HG02973 (cell line): ENCODE results near the gene CTDP1.
"Not testable (repeated sequence)": the region's sequence is repeated elsewhere in the genome, so short reads cannot be mapped to it uniquely, and the experiment has no call there.

ENCODE experiments used
- ATAC-seq: cut with Tn5 transposase; IDR thresholded peaks from one replicate; pipeline ENCODE4 v1.9.1; 2021; ENCODE audit warnings: moderate library complexity; ENCODE audit not compliant: unreplicated experiment

The CTDP1 gene

DNA sequence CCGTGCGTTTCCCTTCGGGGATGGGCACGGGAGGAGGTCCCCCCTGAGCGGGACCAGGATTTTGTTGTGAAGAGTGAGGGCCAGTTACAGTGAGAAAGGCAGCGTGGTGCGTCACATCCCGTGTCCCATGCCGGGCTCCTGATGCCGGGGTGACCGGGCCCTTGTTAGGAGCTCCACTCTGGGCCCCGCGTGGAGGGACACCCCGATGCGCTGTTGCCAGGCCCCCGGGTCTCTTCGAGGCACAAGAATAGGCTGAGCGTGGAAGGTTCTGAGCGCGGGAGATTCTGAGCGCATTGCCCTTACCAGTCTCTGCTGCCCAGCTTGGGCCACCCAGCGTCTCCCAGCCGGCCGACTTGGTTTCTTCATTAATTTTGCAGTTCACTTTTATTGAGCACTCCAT is 17.6 kb downstream of the CTDP1 start:
- no peak for ATAC-seq

GRCh38 chr18:79697976-79698375 is 18.4 kb downstream of the CTDP1 start:
- ATAC-seq: no peak

- no peak for ATAC-seq
Observed at GRCh38 chr18:79698668-79699335, 19.2 kb downstream of the CTDP1 start.

GRCh38 chr18:79699653-79700052 is 20.1 kb downstream of the CTDP1 start:
- no peak for ATAC-seq

DNA sequence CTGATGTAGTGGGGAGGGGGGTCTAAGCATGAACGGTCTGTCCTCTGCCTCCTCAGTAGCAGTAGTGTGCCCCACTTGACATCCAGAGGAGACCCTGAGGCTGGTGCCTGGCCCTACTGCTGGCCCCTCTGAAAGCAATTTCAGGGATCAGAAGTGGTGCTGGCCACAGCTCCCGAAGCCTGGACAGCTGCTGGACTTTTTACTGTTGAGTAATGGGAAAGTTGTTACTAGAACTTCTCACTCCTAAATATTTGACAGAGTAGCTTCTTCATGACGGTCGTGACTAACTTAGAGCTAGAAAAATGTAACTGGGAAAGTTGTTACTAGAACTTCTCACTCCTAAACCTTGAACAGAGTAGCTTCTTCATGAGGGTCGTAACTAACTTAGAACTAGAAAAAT is 23.3 kb downstream of the CTDP1 start:
- no peak for ATAC-seq

- ATAC-seq: no peak
Observed at GRCh38 chr18:79704631-79705030, 25.0 kb downstream of the CTDP1 start.

- no peak for ATAC-seq
Observed at GRCh38 chr18:79705272-79705671, 25.7 kb downstream of the CTDP1 start.

DNA sequence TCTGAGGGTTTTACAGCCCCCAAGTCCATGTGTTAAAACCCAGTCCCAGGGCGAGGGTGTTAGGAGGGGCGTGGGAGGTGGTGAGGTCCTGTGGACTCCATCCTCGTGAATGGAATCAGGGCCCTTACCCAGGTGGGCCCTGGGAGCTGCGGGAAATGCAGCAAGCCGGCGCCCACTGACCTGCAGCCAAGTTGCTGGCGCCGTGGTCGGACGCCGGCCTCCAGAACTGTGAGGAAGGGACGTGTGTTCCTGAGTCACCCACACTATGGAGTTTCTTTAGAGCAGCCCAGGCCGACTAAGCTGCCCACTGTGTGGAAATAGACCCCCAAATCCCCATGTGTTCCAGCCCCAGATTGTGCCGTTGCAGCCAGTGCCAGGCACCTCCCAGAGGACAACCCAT is 26.4 kb downstream of the CTDP1 start:
- no peak for ATAC-seq

DNA sequence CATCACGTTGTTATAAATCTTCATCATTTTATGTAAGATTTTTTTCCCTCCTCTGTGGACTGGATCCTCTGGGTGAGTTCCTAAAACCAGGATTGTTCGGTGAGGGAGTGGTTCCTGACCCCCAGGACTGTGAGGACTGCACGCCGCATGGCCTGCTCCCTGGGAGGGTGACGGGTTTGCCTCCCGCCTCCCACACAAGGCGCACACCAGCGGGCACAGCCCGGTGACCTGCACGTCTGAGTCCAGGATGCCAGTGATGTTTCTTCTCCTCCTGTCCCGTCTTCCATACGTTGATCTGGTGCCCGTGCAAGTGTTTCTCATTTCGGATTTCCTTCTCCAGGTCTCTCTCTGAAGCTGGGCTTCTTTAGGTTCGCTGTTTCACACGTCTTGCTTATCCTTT is 27.1 kb downstream of the CTDP1 start:
- no peak for ATAC-seq

DNA sequence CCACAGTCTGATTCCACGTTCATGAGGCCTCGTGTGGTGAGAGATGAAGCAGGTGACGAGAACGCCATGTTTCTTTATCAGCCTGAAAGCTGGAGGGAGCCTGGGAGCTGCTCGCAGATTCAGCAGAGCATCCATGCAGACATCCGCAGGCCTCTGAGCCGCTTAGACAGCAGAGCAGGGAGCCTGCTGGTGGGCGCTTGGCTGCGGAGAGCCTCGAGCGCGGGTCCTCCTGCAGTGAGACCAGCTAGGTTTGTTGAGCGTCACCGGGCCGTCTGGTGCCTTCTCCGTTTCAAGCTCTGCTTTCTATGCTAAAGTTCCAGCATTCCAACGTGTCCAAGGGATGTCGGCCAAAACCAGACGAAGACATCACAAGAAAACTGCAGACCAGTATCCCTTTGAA is 27.6 kb downstream of the CTDP1 start:
- no peak for ATAC-seq

DNA sequence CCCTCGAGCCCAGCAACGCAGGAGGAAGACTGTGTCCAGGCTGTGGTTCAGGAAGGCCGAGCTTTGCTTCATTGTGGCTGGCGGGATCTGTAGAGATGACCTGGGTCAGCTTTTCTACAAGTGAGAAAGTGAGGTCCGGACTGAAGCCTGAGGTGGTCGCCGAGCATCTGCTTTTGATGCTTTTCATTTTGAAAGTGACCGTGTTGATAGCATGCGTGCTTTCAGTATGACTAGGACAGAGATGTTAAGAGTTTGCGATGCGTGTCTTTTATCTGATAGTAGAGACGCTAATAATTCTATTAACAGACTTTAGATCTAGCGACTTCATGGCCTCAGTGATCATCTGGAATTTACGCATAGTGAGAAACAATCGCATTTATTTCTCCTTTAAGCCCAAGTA is 28.1 kb downstream of the CTDP1 start:
- ATAC-seq: no peak

DNA sequence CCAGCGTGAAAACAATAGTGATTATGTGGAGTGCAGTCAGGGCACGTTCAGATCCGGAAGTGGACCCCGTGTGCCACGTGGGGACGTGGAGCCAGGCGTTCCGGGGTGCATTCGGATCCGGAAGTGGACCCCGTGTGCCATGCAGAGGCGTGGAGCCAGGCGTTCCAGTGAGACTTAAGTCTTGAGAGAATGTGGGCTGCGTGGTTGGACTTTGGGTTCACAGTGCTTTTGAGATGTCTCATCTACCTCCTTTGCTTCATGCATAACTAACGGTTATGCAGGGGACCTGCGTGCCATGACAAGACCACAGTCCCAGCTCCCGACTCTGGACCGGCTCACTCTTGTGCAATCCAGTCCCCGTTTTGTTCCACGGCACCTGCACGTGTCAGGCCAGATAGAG is 28.8 kb downstream of the CTDP1 start:
- ATAC-seq: no peak

GRCh38 chr18:79712206-79712857 is 32.7 kb downstream of the CTDP1 start:
- ATAC-seq: no peak

- ATAC-seq: no peak
Observed at GRCh38 chr18:79713341-79713740, 33.7 kb downstream of the CTDP1 start.

GRCh38 chr18:79714531-79715240 is 35.1 kb downstream of the CTDP1 start:
- ATAC-seq: no peak

DNA sequence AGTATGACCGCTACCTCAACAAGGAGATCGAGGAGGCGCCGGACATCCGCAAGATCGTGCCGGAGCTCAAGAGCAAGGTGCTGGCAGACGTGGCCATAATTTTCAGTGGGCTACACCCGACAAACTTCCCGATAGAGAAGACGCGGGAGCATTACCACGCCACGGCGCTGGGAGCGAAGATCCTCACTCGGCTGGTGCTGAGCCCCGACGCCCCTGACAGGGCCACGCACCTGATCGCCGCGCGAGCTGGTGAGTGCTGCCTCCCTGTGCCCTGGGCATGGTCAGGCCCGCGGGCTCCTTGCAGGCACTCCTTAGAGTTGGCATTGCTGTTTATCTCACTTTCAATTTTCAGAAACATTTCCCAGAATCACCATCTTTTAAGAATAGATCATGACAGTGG is 35.7 kb downstream of the CTDP1 start:
- no peak for ATAC-seq

- ATAC-seq: no peak
Observed at GRCh38 chr18:79717059-79717458, 37.5 kb downstream of the CTDP1 start.

- no peak for ATAC-seq
Observed at GRCh38 chr18:79717555-79718074, 38.0 kb downstream of the CTDP1 start.

DNA sequence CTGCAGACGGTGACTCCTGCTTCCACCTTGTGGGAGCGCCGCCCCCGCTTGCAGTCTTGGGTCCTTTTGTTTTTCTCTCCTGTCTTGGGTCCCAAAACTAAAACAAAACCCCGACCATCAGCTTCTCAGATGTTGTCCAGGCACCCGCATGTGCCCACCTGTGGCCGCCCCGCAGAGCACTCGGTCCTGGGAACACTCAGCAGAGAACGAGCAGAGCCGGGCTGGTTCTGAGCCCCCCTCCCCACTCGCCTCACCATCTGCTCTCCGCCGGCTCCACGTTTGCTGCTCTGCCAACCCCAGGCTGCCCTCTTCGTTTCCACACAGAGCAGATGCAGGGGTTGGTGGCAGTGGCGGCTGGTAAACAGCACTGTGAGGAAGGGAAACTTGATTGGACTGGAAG is 38.5 kb downstream of the CTDP1 start:
- no peak for ATAC-seq

GRCh38 chr18:79718878-79719477 is 39.4 kb downstream of the CTDP1 start:
- ATAC-seq: no peak

GRCh38 chr18:79719478-79720358 is 40.1 kb downstream of the CTDP1 start:
- not testable (repeated sequence) for ATAC-seq
